Colonic mucosa (tissue), 4 donors: ENCODE data around the gene TOLLIP. TPM values are rescaled to one million over a fixed set of nuclear protein-coding genes. Genes with fewer than 3 reads are reported as not detected.

Source experiments
- DNase-seq: peaks from one replicate; pipeline ENCODE4 v3.0.0-alpha.2; 2020
- H3K27ac ChIP-seq: fragments of 200-600 bp; one replicate; pipeline ENCODE4 v1.8.0; 2021
- H3K27me3 ChIP-seq: fragments of 200-600 bp; one replicate; pipeline ENCODE4 v1.8.0; 2021
- H3K36me3 ChIP-seq: fragments of 200-600 bp; one replicate; pipeline ENCODE4 v1.8.0; 2021
- H3K4me1 ChIP-seq: fragments of 200-600 bp; one replicate; pipeline ENCODE4 v1.8.0; 2021; ENCODE audit warnings: mild to moderate bottlenecking
- H3K4me3 ChIP-seq: fragments of 200-600 bp; one replicate; pipeline ENCODE4 v1.8.0; 2021
- H3K9ac ChIP-seq, 2 donors: one replicate each; pipeline ENCODE4 v1.7.0; 2013; ENCODE audit warnings: control low read depth in 2 of 2, low read depth in 2 of 2, low read length in 2 of 2
- H3K9me3 ChIP-seq: fragments of 200-600 bp; one replicate; pipeline ENCODE4 v1.8.0; 2021
- intact Hi-C: fragments of 100-400 bp; cut with DNase I; formaldehyde crosslinking; loops from one replicate; pipeline ENCODE4 v1.14.1; 2022
- total RNA-seq, 2 donors: library from RNA; stranded (reverse); fragmentation: NEBNext Ultra II Directional in 1 of 2; extraction: Animal tissue kit (Norgen Biotek cat#: 25700) in 1 of 2; gene quantifications; one replicate each; pipeline ENCODE4 v1.2.1, GENCODE V29; 2021
- TF ChIP-seq, protein P1 (sequence below): fragments of 200-600 bp; IDR thresholded peaks from one replicate; pipeline ENCODE4 v1.8.0; 2022; ENCODE audit warnings: antibody characterized with exemption, mild to moderate bottlenecking
- donor health status: healthy.
- donor health status: DM: no; HTN: no; CAD: no.
- donor health status: DM: no; HTN: no; CAD: no.

The TOLLIP gene
- total RNA-seq, 2 donors from 2014 or later: 49.8 to 59.7 TPM

GRCh38 chr11:1303126-1303821 lies 6.2 kb downstream of the TOLLIP start:
- H3K9ac ChIP-seq: peak overlapping the region in 1 of 2 donors; percentile 1
- DNase-seq: no peak
- intact Hi-C loops: no loop called here

DNA sequence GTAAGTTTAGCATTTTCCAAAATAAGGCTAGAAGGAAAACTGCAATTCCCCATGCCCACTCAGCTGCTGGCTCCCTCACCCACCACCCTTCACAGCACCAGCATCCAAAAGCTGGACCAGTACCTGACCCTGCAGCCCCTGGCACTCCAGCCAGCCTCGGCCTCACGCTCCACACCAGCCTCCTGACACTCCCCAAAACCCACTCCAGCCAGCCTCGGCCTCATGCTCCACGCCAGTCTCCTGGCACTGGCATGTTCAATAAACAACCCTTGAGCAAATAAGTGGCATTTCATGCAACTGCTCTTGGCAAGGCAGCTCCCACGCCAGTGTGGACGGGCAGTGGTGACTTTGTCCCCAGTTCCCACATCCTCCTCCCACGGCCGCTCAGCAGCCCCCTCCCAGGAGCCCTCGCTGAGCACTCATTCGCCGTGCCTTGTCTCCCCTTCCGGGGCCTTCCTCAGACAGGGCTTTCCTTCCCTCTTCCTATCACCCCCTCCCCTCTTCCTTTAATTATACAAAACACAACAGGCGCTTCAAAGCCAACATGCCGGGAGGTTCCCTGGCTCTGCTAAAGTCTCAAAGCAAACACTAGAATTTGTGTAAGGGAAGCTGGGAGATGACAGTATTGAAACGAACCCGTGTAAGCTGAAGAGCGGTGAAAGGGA lies 6.8 kb downstream of the TOLLIP start:
- TF ChIP-seq, protein P1, sequence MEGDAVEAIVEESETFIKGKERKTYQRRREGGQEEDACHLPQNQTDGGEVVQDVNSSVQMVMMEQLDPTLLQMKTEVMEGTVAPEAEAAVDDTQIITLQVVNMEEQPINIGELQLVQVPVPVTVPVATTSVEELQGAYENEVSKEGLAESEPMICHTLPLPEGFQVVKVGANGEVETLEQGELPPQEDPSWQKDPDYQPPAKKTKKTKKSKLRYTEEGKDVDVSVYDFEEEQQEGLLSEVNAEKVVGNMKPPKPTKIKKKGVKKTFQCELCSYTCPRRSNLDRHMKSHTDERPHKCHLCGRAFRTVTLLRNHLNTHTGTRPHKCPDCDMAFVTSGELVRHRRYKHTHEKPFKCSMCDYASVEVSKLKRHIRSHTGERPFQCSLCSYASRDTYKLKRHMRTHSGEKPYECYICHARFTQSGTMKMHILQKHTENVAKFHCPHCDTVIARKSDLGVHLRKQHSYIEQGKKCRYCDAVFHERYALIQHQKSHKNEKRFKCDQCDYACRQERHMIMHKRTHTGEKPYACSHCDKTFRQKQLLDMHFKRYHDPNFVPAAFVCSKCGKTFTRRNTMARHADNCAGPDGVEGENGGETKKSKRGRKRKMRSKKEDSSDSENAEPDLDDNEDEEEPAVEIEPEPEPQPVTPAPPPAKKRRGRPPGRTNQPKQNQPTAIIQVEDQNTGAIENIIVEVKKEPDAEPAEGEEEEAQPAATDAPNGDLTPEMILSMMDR: no peak

More at GRCh38 chr11:1303126-1303821, 6.2 kb downstream of the TOLLIP start:
- peak overlapping the region; percentile 35 for H3K27ac ChIP-seq
- TF ChIP-seq, protein P1: no peak
- no peaks in the 10 kb centered on the region for H3K9me3 ChIP-seq
- peaks cover 42% of the 10 kb centered on the region for H3K4me1 ChIP-seq
- no peak overlapping the region for H3K4me3 ChIP-seq
- no peaks in the 10 kb centered on the region for H3K27me3 ChIP-seq
- H3K36me3 ChIP-seq: no peaks in the 10 kb centered on the region

DNA sequence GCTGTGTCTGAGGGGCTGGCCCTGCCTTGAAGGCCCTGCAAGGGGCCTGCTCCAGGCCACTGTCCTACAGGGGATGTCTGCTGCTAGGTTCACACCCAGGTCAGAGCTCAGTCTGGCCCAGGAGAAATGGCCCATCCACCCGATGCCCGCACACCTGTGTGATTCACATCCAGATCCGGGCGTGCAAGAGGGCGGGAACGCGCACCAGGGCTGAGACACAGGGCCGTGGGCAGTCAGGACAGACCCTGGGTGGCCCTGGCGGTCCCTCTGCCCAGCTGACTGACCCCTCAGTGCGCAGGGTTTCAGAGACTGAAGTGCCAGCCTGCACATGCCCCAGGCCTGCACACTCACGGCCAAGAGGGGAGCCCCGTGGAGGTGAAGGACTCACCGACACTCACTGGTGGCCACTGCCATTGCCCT lies 7.4 kb downstream of the TOLLIP start:
- no peak overlapping the region for H3K27ac ChIP-seq
- H3K36me3 ChIP-seq: no peaks in the 10 kb centered on the region

More for the DNA sequence above, 6.8 kb downstream of the TOLLIP start:
- H3K4me3 ChIP-seq: no peak overlapping the region
- H3K27ac ChIP-seq: no peak overlapping the region
- peaks cover 38% of the 10 kb centered on the region for H3K4me1 ChIP-seq
- H3K27me3 ChIP-seq: no peaks in the 10 kb centered on the region
- H3K9me3 ChIP-seq: no peaks in the 10 kb centered on the region
- H3K36me3 ChIP-seq: no peaks in the 10 kb centered on the region
- intact Hi-C loops: no loop called here
- peak overlapping the region; percentile 1 for H3K9ac ChIP-seq
- peak; percentile 14 for DNase-seq

DNA sequence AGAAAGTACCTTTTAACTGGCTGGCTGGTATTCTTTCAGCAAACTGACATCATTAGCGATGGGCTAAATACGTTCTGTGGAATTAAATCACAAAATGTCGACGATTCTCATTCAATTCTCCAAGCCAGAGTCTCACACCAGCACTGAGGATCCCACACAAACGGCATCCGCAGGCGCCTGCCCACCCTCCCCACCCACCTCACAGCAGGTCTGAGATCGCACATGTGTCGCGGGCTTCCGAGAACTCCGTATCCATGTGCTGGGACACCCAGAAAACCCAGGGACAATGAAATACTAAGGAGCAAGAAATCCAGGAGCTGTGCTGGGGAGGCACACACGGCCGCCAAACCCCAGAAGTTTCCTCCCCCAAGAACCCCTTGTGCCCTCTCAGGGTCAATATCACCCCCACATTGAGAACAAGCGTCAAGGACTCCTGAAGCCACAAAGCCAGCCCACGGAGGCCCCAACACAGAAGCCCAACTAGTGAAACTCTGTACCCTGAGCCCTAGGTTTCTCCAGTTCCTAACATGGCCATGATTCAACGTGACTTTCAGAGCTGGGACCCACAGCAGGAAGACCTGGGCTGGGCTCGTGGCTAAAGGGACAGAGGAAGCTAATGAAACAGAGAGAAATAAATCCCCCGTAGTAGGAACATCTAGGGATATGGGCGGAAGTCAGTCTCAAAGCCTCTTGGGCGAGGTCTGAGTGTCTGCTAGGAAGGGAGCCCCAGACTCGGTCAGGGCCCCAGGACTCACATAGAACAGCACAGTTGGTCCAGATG lies 8.0 kb downstream of the TOLLIP start:
- TF ChIP-seq, protein P1: no peak
- Histone ChIP-seq H3K27me3 (no peaks in the 10 kb centered on the region), H3K36me3 (no peaks in the 10 kb centered on the region), H3K9ac (no peak overlapping the region), H3K9me3 (no peaks in the 10 kb centered on the region), H3K4me3 (no peak overlapping the region), H3K4me1 (peaks cover 42% of the 10 kb centered on the region), H3K27ac (no peak overlapping the region)
- intact Hi-C loops: no loop called here
- DNase-seq: peak; percentile 15

More for the DNA sequence above, 7.4 kb downstream of the TOLLIP start:
- TF ChIP-seq, protein P1: no peak
- Histone ChIP-seq H3K9ac (no peak overlapping the region), H3K9me3 (no peaks in the 10 kb centered on the region), H3K4me1 (peaks cover 42% of the 10 kb centered on the region), H3K27me3 (no peaks in the 10 kb centered on the region), H3K4me3 (no peak overlapping the region)
- DNase-seq: peak; percentile 22
- intact Hi-C loops: no loop called here

DNA sequence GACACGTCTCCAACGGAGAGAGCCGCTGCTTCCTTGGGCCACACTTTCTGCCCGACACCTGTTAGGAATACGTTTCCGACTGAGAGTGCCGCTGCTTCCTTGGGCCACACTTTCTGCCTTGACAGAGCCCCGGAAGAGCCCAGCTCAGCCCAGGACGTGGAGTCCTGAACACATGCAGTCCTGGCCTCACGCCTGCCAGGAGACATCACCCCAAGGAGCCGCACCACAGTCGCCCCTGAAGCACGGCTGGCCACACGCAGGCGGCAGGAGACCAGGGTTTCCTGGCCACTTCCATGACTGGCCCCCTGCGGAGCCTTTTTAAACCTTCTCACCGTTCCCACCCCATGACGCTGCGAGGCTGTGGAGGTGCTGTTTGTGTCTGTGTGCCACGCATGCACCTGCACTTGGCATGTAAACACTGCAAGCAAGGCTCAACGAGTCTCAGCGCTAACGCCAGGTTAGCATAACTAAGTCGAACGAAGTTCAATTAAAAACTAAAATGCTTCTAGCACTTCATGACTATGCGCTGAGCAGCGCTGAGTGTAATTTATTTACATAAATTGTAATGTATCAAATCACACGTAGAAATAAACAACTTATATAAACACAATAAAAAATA lies 8.8 kb downstream of the TOLLIP start:
- no peaks in the 10 kb centered on the region for H3K27me3 ChIP-seq
- H3K4me3 ChIP-seq: no peak overlapping the region
- no peak overlapping the region for H3K27ac ChIP-seq
- TF ChIP-seq, protein P1: no peak
- H3K9me3 ChIP-seq: no peaks in the 10 kb centered on the region
- DNase-seq: peak; percentile 14
- no peak overlapping the region for H3K9ac ChIP-seq
- intact Hi-C loops: no loop called here
- peaks cover 41% of the 10 kb centered on the region for H3K4me1 ChIP-seq
- no peaks in the 10 kb centered on the region for H3K36me3 ChIP-seq
